Measurements from ENCODE around the gene NDRG3. TPM values are rescaled to one million over a fixed set of nuclear protein-coding genes. Genes with fewer than 3 reads are reported as not detected.
"Not testable (repeated sequence)": the region's sequence is repeated elsewhere in the genome, so short reads cannot be mapped to it uniquely, and the experiment has no call there.

NDRG3 gene
- polyA plus RNA-seq, 2 of the 4 experiments (the other 2 are of a cell fraction): 30.6 to 34.4 TPM

GRCh38 chr20:36703530-36703929, 42.4 kb downstream of the NDRG3 start:
- FAIRE-seq: no peak

GRCh38 chr20:36700438-36700837, 45.5 kb downstream of the NDRG3 start:
- CTCF ChIA-PET: no interaction called here
- H3K4me1 ChIP-seq: no peaks in the 10 kb centered on the region
- TF ChIP-seq CHD4 (IDR thresholded peaks at IDR 0.05; ENCODE audit: borderline replicate concordance) (no peak), RAD21 (conservative IDR thresholded peaks at IDR 0.05 in 1 of 2, IDR thresholded peaks at IDR 0.05 in 1 of 2) (no peak), NR3C1 (IDR thresholded peaks at IDR 0.05) (no peak), CBX2 (IDR thresholded peaks at IDR 0.05; ENCODE audit: borderline replicate concordance, low read depth) (no peak), PHF8 (IDR thresholded peaks at IDR 0.05; ENCODE audit: borderline replicate concordance, low read depth) (no peak), EP300 (IDR thresholded peaks at IDR 0.05) (no peak), HDAC2 (IDR thresholded peaks at IDR 0.05) (no peak), HEYL (CRISPR knock-in tag; IDR thresholded peaks at IDR 0.05) (no peak), CBX8 (IDR thresholded peaks at IDR 0.05) (no peak)
- no peak for FAIRE-seq
- H3K4me3 ChIP-seq: no peak overlapping the region
- DNase-seq (ENCODE audit: low read depth in 1 of 2, low spot score in 1 of 2): no peak
- WGBS (ENCODE audit: missing lambda C conversion rate): 94% methylated on average over 3 of the region's 3 CpGs
- H3K9me3 ChIP-seq: no peaks in the 10 kb centered on the region
- ATAC-seq: no peak
- H3K4me2 ChIP-seq: no peak overlapping the region
- POLR2A ChIA-PET: no interaction called here
- H3K27ac ChIP-seq: no peak overlapping the region

More at GRCh38 chr20:36703530-36703929, 42.4 kb downstream of the NDRG3 start:
- no peak overlapping the region for H3K4me3 ChIP-seq
- WGBS (ENCODE audit: missing lambda C conversion rate): 94% methylated on average over 4 of the region's 4 CpGs
- CTCF ChIA-PET: interaction anchor here (1.3 kb wide), 1 partner anchor 21 kb away, joined by 3 read pairs; no protein-coding TSS in a partner anchor
- no peak for TF ChIP-seq EHF (CRISPR knock-in tag; IDR thresholded peaks at IDR 0.05)
- TF ChIP-seq ATOH8 (CRISPR knock-in tag; IDR thresholded peaks at IDR 0.05; ENCODE audit: low read depth): no peak
- DNase-seq (ENCODE audit: low read depth in 1 of 2, low spot score in 1 of 2): no peak
- H3K4me1 ChIP-seq: no peaks in the 10 kb centered on the region
- ATAC-seq: no peak
- no peak overlapping the region for H3K27ac ChIP-seq
- no peaks in the 10 kb centered on the region for H3K9me3 ChIP-seq
- no peak overlapping the region for H3K4me2 ChIP-seq
- POLR2A ChIA-PET: no interaction called here

GRCh38 chr20:36695467-36695866, 50.4 kb downstream of the NDRG3 start:
- H3K4me1 ChIP-seq; H3K9me3 ChIP-seq; H3K4me3 ChIP-seq; DNase-seq (ENCODE audit: low read depth in 1 of 2, low spot score in 1 of 2); CTCF ChIA-PET; ATAC-seq; H3K4me2 ChIP-seq; H3K27ac ChIP-seq; FAIRE-seq: not testable (repeated sequence)
- WGBS (ENCODE audit: missing lambda C conversion rate): 82% methylated on average over 8 of the region's 8 CpGs
- POLR2A ChIA-PET: interaction anchor here (0.6 kb wide), 1 partner anchor 483 kb away, joined by 3 read pairs; no protein-coding TSS in a partner anchor

DNA sequence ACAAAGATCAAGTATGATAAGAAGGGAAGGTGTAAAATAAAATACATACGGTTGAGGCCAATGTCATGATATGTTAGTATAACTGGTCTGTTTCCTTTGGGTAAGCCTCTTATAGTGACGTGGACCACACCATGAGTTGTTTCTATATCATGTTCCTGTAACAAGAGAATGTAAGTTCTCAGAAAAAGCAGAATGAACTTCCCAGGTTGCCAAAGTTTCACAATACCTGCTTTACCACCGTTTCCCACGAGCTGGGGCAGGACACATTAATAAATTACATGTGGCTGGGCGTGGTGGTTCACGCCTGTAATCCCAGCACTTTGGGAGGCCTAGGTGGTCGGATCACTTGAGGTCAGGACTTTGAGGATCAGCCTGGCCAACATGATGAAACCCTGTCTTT, 57.3 kb downstream of the NDRG3 start:
- DNase-seq (ENCODE audit: low read depth in 1 of 2, low spot score in 1 of 2): no peak

More for the DNA sequence above, 57.3 kb downstream of the NDRG3 start:
- WGBS (ENCODE audit: missing lambda C conversion rate): 81% methylated on average over 7 of the region's 7 CpGs
- Histone ChIP-seq H3K4me3 (no peak overlapping the region), H3K9me3 (no peaks in the 10 kb centered on the region), H3K27ac (no peak overlapping the region), H3K4me2 (no peak overlapping the region), H3K4me1 (no peaks in the 10 kb centered on the region)
- CTCF ChIA-PET: no interaction called here
- TF ChIP-seq EHMT2 (IDR thresholded peaks at IDR 0.05; ENCODE audit: low read depth) (no peak), MAX (IDR thresholded peaks at IDR 0.05) (no peak), MAZ (IDR thresholded peaks at IDR 0.05; ENCODE audit: borderline replicate concordance, low read depth, low read length) (no peak), RFX5 (IDR thresholded peaks at IDR 0.05) (no peak), TP53 (CRISPR knock-in tag; IDR thresholded peaks at IDR 0.05) (no peak), NR3C1 (IDR thresholded peaks at IDR 0.05) (no peak), EP300 (IDR thresholded peaks at IDR 0.05) (no peak), PHF8 (IDR thresholded peaks at IDR 0.05; ENCODE audit: borderline replicate concordance, low read depth) (no peak), ELK1 (IDR thresholded peaks at IDR 0.05; ENCODE audit: low read depth, low read length) (no peak), SREBF2 (IDR thresholded peaks at IDR 0.05) (no peak), HEYL (CRISPR knock-in tag; IDR thresholded peaks at IDR 0.05) (no peak), TFCP2L1 (CRISPR knock-in tag; IDR thresholded peaks at IDR 0.05) (no peak), CHD4 (IDR thresholded peaks at IDR 0.05; ENCODE audit: borderline replicate concordance) (no peak), MYC (IDR thresholded peaks at IDR 0.05; ENCODE audit: borderline replicate concordance, low read length) (no peak), JUNB (IDR thresholded peaks at IDR 0.05) (no peak), SMC3 (IDR thresholded peaks at IDR 0.05) (no peak), ZNF302 (CRISPR knock-in tag; IDR thresholded peaks at IDR 0.05) (no peak), MAFK (IDR thresholded peaks at IDR 0.05; ENCODE audit: partially characterized antibody) (no peak), EHF (CRISPR knock-in tag; IDR thresholded peaks at IDR 0.05) (no peak)
- TF ChIP-seq, protein P1, sequence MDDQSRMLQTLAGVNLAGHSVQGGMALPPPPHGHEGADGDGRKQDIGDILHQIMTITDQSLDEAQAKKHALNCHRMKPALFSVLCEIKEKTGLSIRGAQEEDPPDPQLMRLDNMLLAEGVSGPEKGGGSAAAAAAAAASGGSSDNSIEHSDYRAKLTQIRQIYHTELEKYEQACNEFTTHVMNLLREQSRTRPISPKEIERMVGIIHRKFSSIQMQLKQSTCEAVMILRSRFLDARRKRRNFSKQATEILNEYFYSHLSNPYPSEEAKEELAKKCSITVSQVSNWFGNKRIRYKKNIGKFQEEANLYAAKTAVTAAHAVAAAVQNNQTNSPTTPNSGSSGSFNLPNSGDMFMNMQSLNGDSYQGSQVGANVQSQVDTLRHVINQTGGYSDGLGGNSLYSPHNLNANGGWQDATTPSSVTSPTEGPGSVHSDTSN (IDR thresholded peaks at IDR 0.05): no peak
- ATAC-seq (no peak), FAIRE-seq (no peak)
- POLR2A ChIA-PET: no interaction called here

Measured in A549 (cell line).